GM19240 (cell line): ENCODE results near the gene LPP.

Source experiments
- DNase-seq: peaks from one replicate; pipeline ENCODE4 v3.0.0; 2011; ENCODE audit warnings: low spot score; ENCODE audit not compliant: insufficient read length

Gene LPP

GRCh38 chr3:188939814-188940572 lies 786.0 kb downstream of the LPP start:
- no peak for DNase-seq
